GM12891 (cell line): ENCODE measurements around the gene CLNK.
A peak's percentile ranks its signal among the peaks of the same experiment; 100 is the strongest.

Experiments used
- DNase-seq: peaks from one replicate; pipeline ENCODE4 v3.0.0; 2011; ENCODE audit warnings: low spot score; ENCODE audit not compliant: insufficient read length
- FAIRE-seq: peaks from 2 replicates; lab custom pipeline; 2011; peaks lifted over from hg19 to GRCh38; lab: Jason Lieb, UNC
- PAX5 ChIP-seq: IDR thresholded peaks from 2 replicates; pipeline ENCODE4 v1.6.1; 2011; ENCODE audit warnings: low read length, moderate library complexity, mild to moderate bottlenecking; ENCODE audit not compliant: insufficient read depth, severe bottlenecking
- POLR2A ChIP-seq: IDR thresholded peaks from 2 replicates; pipeline ENCODE4 v1.6.1; 2011; ENCODE audit warnings: low read depth, low read length, control low read depth
- POLR2AphosphoS5 ChIP-seq: IDR thresholded peaks from 2 replicates; pipeline ENCODE4 v1.6.1; 2011; ENCODE audit warnings: low read depth, low read length, control low read depth
- POU2F2 ChIP-seq: IDR thresholded peaks from 2 replicates; pipeline ENCODE4 v1.6.1; 2011; ENCODE audit warnings: low read depth, mild to moderate bottlenecking, control low read depth, low read length, moderate library complexity
- SPI1 ChIP-seq: IDR thresholded peaks from 2 replicates; pipeline ENCODE4 v1.6.1; 2011; ENCODE audit warnings: low read depth, low read length, control low read depth
- TAF1 ChIP-seq: IDR thresholded peaks from 2 replicates; pipeline ENCODE4 v1.6.1; 2011; ENCODE audit warnings: low read depth, low read length, control low read depth

The CLNK gene

DNA sequence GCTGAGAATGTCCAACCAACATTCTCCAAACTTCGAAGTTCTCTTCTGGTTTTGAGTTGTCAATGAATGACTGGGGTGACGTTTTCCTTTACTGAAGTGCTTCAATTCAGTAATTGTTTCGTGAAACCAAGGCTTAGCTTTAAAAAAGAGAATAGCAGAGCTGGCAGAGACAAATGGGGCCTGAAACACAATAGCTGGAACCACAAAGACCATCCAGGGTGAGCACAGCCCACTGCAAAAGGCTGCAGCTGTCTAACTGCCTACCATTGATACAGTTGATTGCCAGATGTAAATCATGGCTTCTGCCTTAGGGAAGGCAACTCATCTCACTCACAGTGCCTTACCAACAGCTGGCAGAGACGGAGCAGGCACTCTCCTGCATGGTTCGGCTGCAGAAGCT, 148.7 kb downstream of the CLNK start:
- DNase-seq (no peak), FAIRE-seq (peak; percentile 63)
- TF ChIP-seq POLR2A, result no peak
- no peak for TF ChIP-seq SPI1
- TF ChIP-seq PAX5, result no peak
- TF ChIP-seq POLR2AphosphoS5, result no peak
- TF ChIP-seq POU2F2, result no peak
- TF ChIP-seq TAF1, result no peak

GRCh38 chr4:10534820-10535219, 149.7 kb downstream of the CLNK start:
- TF ChIP-seq POU2F2 (no peak), SPI1 (peak; percentile 76)
- DNase-seq (peak; percentile 15), FAIRE-seq (no peak)

- FAIRE-seq (no peak), DNase-seq (no peak)
- TF ChIP-seq SPI1 (no peak), POLR2A (no peak), PAX5 (no peak), TAF1 (no peak), POU2F2 (no peak), POLR2AphosphoS5 (no peak)
Observed at GRCh38 chr4:10532155-10532554, 152.4 kb downstream of the CLNK start.

- FAIRE-seq, result no peak
- DNase-seq, result no peak
Observed at GRCh38 chr4:10530137-10530786, 154.3 kb downstream of the CLNK start.

GRCh38 chr4:10529291-10530136, 155.1 kb downstream of the CLNK start:
- no peak for TF ChIP-seq POU2F2
- no peak for TF ChIP-seq SPI1
- no peak for TF ChIP-seq POLR2A
- TF ChIP-seq TAF1, result no peak
- no peak for TF ChIP-seq PAX5
- no peak for TF ChIP-seq POLR2AphosphoS5
- DNase-seq, result no peak
- no peak for FAIRE-seq

More at GRCh38 chr4:10530137-10530786, 154.3 kb downstream of the CLNK start:
- no peak for TF ChIP-seq POLR2A
- TF ChIP-seq TAF1, result no peak
- TF ChIP-seq POLR2AphosphoS5, result no peak
- TF ChIP-seq POU2F2, result no peak
- TF ChIP-seq SPI1, result no peak
- TF ChIP-seq PAX5, result no peak

GRCh38 chr4:10527438-10527837, 157.1 kb downstream of the CLNK start:
- FAIRE-seq, result no peak
- TF ChIP-seq POU2F2 (no peak), SPI1 (no peak), TAF1 (no peak), PAX5 (no peak), POLR2A (no peak), POLR2AphosphoS5 (no peak)
- no peak for DNase-seq

DNA sequence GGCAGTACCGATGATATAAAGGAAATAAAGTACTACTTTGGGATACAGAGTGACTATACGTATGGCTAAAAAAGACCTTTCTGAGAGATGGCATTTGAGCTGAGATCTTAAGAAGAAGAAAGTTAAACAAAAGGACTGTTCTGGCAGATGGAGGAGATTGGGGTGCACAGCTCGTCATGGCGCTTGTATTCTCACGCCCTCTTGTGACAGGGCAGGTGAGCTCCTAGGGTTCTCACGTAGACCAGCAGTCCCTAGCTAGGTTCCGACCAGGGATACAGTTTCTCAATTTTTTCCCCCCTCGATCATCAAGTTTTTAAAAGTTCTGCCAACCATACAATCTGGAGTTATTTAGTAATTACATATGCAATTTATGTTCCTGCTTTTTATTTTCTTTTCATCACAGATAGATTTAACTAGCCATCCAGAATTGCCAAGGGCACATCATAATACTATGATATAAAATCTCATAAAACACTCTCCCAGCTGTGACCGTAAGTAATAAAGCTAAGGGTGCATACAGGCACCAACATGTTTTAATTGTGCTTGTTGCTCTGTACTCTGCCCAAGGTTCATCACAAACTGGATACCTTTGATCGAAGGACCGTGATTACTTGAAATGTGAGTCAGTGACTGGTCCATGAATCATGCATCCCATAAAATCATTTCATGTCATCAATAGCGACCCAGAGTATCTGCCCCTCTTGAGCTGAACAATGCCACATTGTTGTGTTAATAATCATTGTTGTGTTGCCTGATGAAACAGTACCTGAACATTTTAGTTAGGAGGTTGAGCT, 157.9 kb downstream of the CLNK start:
- no peak for TF ChIP-seq SPI1
- TF ChIP-seq POU2F2, result no peak
- TF ChIP-seq PAX5, result no peak
- no peak for TF ChIP-seq POLR2AphosphoS5
- no peak for TF ChIP-seq TAF1
- no peak for TF ChIP-seq POLR2A
- DNase-seq (no peak), FAIRE-seq (no peak)

GRCh38 chr4:10524196-10524833, 160.3 kb downstream of the CLNK start:
- DNase-seq, result no peak
- no peak for FAIRE-seq
- no peak for TF ChIP-seq PAX5
- TF ChIP-seq SPI1, result no peak
- no peak for TF ChIP-seq POLR2AphosphoS5
- TF ChIP-seq POLR2A, result no peak
- TF ChIP-seq POU2F2, result no peak
- no peak for TF ChIP-seq TAF1

DNA sequence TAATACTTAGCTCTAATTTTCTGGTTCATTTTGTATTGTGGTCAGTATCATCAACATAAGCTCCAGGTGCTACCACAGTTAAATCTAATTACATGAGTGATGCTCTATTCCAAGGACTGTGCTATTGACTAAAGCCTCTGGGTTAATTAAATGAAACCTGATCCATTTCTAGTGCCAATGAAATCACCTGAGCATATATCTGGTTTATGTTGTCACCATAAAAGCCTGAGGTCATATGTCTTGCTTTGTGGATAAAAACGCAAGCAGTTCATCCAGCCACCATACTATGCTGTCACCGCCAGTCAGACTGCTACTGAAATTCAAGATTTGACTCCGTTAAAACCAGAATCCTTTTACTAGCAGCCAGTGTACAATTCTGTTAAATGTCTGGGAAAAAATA, 163.1 kb downstream of the CLNK start:
- DNase-seq (no peak), FAIRE-seq (no peak)

More for the DNA sequence above, 163.1 kb downstream of the CLNK start:
- no peak for TF ChIP-seq SPI1
- no peak for TF ChIP-seq POLR2A
- no peak for TF ChIP-seq POU2F2
- TF ChIP-seq POLR2AphosphoS5, result no peak
- no peak for TF ChIP-seq PAX5
- no peak for TF ChIP-seq TAF1
